GM19455 (cell line): Measurements from ENCODE around the gene CITED1.
"Not testable (repeated sequence)": the region's sequence is repeated elsewhere in the genome, so short reads cannot be mapped to it uniquely, and the experiment has no call there.

ENCODE experiments used
- ATAC-seq: cut with Tn5 transposase; IDR thresholded peaks from one replicate; pipeline ENCODE4 v1.9.1; 2021; ENCODE audit not compliant: unreplicated experiment

CITED1 gene

GRCh38 chrX:72305286-72306084 is at the start of gene CITED1:
TSS of gene CITED1 (minus strand) at chrX:72305914. CDS start at chrX:72302869, 3,045 bp downstream.
- ATAC-seq: no peak

- no peak for ATAC-seq
These were observed 47.1 kb upstream of the CITED1 start for GRCh38 chrX:72352786-72353185.

GRCh38 chrX:72351606-72352334 is 46.1 kb upstream of the CITED1 start:
- no peak for ATAC-seq

GRCh38 chrX:72349190-72349589 is 43.5 kb upstream of the CITED1 start:
- peak; percentile 99 for ATAC-seq

GRCh38 chrX:72348247-72348979 is 42.7 kb upstream of the CITED1 start:
- no peak for ATAC-seq

GRCh38 chrX:72347366-72347765 is 41.7 kb upstream of the CITED1 start:
- no peak for ATAC-seq

- ATAC-seq: no peak
These were observed 40.7 kb upstream of the CITED1 start for GRCh38 chrX:72346302-72346949.

GRCh38 chrX:72340626-72341025 is 34.9 kb upstream of the CITED1 start:
- no peak for ATAC-seq

GRCh38 chrX:72340041-72340440 is 34.3 kb upstream of the CITED1 start:
- ATAC-seq: no peak

GRCh38 chrX:72330131-72330530 is 24.4 kb upstream of the CITED1 start:
- ATAC-seq: no peak

GRCh38 chrX:72326605-72327300 is 21.0 kb upstream of the CITED1 start:
- no peak for ATAC-seq

GRCh38 chrX:72319651-72320050 is 13.9 kb upstream of the CITED1 start:
- not testable (repeated sequence) for ATAC-seq

- no peak for ATAC-seq
These were observed 11.4 kb upstream of the CITED1 start for GRCh38 chrX:72317139-72317538.

GRCh38 chrX:72316408-72317110 is 10.8 kb upstream of the CITED1 start:
- no peak for ATAC-seq

- no peak for ATAC-seq
These were observed 9.2 kb upstream of the CITED1 start for GRCh38 chrX:72314881-72315280.

GRCh38 chrX:72313707-72314641 is 8.3 kb upstream of the CITED1 start:
- ATAC-seq: no peak

GRCh38 chrX:72312311-72312940 is 6.7 kb upstream of the CITED1 start:
- no peak for ATAC-seq

- no peak for ATAC-seq
These were observed 3.8 kb upstream of the CITED1 start for GRCh38 chrX:72309297-72310071.
